Stimulated activated CD4-positive, alpha-beta T cell treated with anti-CD3 and anti-CD28 coated beads, TNF-alpha, amount 100 ng/mL, for 4 hours (primary cell): Measurements from ENCODE around the gene NAV2.

Source experiments
- DNase-seq, 3 experiments: peaks; one replicate each; pipeline ENCODE4 v3.0.0-alpha.2; 2020; ENCODE audit warnings: low read depth in 3 of 3

NAV2 gene

GRCh38 chr11:20021771-20022362 lies 309.2 kb downstream of the NAV2 start:
- DNase-seq: no peak

GRCh38 chr11:20022363-20023081 lies 309.9 kb downstream of the NAV2 start:
- DNase-seq: no peak

- no peak for DNase-seq
These were observed 310.4 kb downstream of the NAV2 start for GRCh38 chr11:20023082-20023426.

GRCh38 chr11:20024172-20024935 lies 311.7 kb downstream of the NAV2 start:
- no peak for DNase-seq

- DNase-seq: no peak
These were observed 312.7 kb downstream of the NAV2 start for GRCh38 chr11:20025332-20025840.

- no peak for DNase-seq
These were observed 314.3 kb downstream of the NAV2 start for GRCh38 chr11:20026629-20027555.

- no peak for DNase-seq
These were observed 314.9 kb downstream of the NAV2 start for GRCh38 chr11:20027556-20028013.

- DNase-seq: no peak
These were observed 316.6 kb downstream of the NAV2 start for GRCh38 chr11:20029193-20029592.

GRCh38 chr11:20030472-20030871 lies 317.8 kb downstream of the NAV2 start:
- no peak for DNase-seq

GRCh38 chr11:20031155-20032001 lies 318.7 kb downstream of the NAV2 start:
- no peak for DNase-seq

GRCh38 chr11:20032127-20032526 lies 319.5 kb downstream of the NAV2 start:
- DNase-seq: no peak

- no peak for DNase-seq
These were observed 320.1 kb downstream of the NAV2 start for GRCh38 chr11:20032577-20033260.

GRCh38 chr11:20033806-20034205 lies 321.2 kb downstream of the NAV2 start:
- no peak for DNase-seq

- DNase-seq: no peak
These were observed 322.3 kb downstream of the NAV2 start for GRCh38 chr11:20034941-20035340.

- no peak for DNase-seq
These were observed 322.7 kb downstream of the NAV2 start for GRCh38 chr11:20035375-20035700.

GRCh38 chr11:20035701-20036601 lies 323.3 kb downstream of the NAV2 start:
- DNase-seq: no peak

- no peak for DNase-seq
These were observed 324.1 kb downstream of the NAV2 start for GRCh38 chr11:20036626-20037335.

- no peak for DNase-seq
These were observed 324.9 kb downstream of the NAV2 start for GRCh38 chr11:20037396-20038153.
